Putamen (tissue), 1 donor: Measurements from ENCODE around the gene NAV3.
"Not testable (repeated sequence)": the region's sequence is repeated elsewhere in the genome, so short reads cannot be mapped to it uniquely, and the experiment has no call there.

Experiments used
- DNase-seq: peaks from one replicate; pipeline ENCODE4 v3.0.0-alpha.2; 2016; ENCODE audit warnings: low spot score

The NAV3 gene

DNA sequence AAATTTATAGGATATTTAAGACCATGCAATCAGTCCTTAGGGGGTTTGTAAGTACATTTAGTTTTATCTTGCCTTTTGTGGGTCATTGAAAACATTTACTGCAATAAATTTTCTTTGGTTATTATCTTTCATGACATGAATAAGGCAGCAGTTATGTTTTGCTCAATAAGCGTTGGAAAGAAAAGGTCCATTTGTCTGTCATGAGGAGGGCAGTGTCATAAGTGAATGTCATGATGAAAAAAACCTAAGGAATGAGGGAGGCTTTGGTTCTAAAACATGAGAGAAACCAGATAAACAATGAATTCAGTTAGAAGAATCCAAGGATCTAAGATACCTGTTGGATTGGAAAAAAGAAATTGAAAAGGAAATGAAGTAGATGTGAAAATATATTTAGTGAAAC, 209.4 kb downstream of the NAV3 start:
- no peak for DNase-seq

DNA sequence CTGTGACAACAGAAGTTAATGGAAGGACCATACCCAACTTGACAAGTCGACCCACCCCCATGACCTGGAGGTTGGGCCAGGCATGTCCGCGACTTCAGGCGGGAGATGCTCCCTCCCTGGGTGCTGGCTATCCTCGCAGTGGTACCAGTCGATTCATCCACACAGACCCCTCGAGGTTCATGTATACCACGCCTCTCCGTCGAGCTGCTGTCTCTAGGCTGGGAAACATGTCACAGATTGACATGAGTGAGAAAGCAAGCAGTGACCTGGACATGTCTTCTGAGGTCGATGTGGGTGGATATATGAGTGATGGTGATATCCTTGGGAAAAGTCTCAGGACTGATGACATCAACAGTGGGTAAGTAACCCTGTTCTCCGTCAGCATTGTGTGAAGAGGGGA, 220.1 kb downstream of the NAV3 start:
- DNase-seq = no peak

DNA sequence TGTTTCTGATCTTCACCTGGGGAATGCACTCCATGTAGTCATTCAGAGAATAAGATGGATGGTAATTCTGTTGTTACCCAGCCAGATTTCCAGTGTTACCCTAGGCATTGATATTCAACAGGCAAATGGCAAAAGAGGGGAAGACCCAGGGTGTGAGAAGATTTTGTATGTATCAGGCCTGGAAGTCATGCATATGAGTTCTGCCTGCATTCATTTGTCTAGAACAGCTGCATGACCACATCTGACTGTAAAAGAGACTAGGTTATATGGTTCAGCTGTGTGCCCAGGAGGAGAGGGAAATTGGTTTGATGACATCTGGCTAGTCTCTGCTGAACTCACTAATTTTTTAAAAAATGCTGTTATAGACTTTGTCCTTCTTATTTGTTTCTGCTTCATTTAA, 224.9 kb downstream of the NAV3 start:
- DNase-seq = no peak

DNA sequence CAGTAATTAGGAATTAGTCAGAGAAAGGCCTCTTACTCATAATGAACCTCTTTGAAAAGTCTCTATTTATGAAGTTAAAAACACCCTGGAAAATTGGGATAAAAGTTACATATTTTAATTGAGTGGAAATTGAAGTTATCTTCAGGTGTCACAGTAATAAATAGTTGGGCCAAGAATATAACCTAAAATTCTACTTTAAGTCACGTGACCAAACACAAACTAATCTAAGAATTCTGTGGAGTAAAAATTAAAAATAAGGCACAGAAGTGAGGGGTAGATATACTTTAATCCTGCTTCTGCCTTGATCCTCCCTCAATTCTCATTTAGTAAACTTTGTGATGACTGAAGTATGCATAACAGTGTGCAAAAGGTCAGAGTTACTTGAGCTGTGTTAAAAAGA, 226.4 kb downstream of the NAV3 start:
- DNase-seq = no peak

DNA sequence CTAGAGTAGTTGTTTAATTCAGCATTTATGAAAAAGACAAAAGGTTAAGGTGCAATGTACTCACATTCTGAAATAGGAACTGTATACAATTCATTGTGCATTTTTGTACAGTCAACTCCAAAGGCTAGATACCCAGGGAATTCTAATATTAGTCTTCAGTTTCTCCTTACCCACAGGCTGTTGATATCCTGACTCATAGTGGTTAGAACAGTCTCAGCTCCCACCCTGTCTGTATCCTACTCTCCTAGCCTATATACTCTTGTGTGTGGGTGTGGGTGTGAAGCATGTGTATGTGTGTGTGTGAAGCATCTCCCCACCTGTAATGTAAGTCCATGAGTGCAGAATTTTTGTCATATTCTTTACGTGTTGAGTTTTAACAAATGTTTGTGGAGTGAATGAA, 229.5 kb downstream of the NAV3 start:
- DNase-seq = no peak

DNA sequence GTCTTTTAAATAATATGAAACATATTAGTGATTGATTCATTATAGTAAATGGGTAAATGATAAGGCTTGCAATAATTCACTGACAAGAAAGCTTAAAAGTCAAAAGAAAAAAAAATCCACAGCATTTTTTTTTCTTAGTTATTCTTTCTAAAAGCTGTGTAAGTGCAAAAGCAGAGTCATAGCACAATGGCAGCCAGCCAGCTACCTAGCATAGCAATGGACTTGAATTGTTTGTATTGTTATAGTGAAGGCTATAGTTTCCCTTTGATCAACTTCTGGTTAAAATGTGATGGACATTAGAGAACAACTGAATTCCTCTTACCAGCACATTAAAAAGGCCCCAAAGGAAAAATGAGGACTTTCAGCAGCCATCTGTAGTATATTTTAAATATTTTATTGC, 232.1 kb downstream of the NAV3 start:
- DNase-seq = no peak

DNA sequence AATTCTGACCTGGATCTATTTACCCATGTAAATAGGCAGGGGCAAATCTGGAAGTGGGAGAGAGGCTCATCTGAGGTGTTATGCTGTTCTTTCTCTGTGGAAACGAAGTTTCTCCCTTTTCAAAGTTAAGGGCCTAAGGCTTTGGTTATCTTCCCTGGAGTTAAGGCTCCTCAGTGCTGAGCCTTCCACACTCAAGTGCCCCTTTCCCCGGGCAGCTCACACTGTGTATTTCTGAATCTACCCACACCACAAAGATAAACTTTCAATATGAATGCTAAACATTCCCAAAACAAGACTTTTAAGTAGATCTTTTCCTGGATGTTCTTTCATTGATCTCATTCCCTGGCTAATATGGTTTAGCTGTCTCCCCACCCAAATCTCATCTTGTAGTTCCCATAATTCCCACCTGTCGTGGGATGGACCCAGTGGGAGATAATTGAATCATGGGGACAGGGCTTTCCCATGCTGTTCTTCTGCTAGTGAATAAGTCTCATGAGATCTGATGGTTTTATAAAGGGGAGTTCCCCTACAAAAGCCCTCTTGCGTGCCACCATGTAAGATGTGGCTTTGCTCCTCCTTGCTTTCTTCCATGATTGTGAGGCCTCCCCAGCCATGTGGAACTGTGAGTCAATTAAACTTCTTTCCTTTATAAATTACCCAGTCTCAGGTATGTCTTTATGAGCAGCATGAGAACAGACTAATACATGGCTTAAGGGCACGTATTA, 251.1 kb downstream of the NAV3 start:
- DNase-seq = no peak

DNA sequence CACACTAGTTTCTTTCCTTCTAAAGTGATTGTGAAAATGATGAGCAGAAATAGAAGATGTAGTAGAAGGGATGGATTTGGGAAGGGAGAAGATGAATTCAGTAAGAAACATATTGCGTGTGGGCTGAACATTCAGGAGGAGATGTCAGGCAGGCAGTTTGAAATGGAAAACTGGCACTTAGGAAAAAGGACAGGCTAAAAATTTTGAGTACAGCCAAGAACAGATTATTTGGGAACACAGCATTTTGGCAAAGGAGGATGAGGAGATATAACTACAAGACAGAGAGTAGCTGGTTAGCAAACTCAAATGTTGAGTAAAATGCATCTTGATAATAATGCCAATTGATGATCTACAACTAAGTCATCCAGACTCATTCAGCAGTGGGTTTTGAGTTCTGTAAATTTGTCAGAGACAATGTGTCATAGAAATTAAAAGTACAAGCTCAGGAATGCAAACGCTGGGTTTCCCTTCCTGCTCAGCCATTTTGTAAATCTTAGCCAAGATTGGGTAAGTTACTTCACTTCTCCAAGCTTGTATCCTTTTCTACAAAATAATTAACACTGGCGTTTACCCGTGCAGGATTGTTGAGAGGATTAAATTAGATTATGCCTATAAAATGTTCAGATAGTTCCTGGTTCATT, 255.0 kb downstream of the NAV3 start:
- DNase-seq = no peak

DNA sequence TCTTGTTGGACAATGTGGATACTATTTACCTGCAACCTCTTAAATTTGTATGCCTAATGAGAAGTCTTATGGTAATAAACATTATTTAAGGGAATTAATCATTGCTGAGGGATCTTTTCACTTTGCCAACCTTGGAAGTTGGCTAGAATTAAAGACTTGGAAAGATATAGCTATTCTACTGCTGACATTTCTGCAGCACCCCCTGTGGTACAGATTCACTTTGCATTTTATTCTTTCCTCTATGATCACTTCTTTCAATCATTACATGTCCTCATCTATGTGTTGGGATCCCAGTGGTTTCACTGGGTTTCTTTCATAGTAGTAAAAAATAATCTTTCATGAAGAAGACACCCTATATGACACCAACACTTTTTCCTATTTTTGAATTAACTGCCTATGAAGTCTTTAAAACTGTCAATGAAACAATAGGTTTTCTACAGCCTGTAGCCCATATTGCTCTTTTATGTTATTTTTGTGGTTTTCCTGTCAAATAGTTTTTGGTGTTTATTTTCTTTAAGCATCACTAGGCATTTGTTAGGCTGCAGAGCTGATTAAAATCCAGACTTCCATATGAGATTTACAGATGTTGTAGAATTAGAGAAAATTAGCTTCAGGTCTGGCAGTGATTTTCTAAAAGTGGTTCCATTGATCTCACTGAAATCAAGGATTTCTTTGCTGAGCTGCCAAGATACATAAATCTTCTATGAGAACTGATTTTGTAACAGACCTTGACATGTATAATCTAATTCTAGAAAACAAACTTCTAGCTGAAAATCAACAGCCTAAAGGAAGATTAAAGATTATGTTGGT, 256.1 kb downstream of the NAV3 start:
- DNase-seq = no peak

DNA sequence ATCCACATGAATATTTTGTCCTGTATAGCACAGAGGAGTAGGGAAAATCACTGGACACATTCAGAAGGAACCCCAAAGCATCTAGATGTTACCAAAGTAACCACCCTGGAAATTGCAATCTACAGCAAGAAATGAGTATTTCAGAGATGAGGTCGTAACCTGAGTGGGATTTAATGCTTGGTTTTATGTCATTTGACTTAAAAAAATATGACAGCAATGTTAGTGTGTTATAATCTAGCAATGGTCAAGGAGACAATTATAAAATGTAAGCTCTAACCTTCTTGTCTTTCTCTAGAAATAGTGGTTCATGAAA, 256.6 kb downstream of the NAV3 start:
- no peak for DNase-seq

DNA sequence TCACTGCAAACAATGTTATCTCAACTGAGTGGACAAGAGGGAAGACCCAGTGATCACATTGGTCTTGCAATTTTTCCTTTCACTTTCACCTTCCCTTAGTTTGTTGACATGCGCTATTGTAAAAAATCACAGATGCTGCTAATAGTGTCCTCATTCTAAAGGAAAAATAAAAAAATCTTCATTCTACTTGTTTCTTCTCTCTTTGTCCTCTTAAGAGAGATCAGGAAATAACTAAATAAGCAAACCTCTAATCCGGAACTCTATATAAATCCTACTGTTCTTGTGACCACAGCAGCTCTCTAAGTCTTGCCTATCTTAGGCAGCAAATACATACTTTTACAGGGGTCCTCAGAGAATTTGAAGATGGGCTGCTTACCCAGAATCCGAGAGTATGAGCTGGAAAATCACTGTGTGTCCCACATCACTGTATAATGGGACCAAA, 257.7 kb downstream of the NAV3 start:
- DNase-seq = no peak

DNA sequence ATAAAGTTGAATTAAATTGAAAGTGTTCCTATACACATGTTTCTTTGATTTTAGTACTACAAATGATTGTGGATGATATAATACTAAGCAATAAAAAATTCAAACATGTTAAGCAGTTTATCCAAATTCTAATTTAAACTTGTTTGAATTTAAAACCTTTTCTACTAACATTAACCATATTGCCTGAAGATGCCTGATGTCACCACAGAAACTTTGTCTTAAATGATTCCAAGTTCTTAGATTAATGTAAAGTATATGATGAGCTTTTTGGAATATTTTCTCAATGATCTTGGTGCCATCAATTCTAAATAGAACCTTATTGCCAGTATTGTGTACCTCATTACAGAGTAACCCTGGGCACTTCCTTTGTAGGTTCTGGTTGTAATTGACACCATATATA, 259.6 kb downstream of the NAV3 start:
- DNase-seq = no peak

DNA sequence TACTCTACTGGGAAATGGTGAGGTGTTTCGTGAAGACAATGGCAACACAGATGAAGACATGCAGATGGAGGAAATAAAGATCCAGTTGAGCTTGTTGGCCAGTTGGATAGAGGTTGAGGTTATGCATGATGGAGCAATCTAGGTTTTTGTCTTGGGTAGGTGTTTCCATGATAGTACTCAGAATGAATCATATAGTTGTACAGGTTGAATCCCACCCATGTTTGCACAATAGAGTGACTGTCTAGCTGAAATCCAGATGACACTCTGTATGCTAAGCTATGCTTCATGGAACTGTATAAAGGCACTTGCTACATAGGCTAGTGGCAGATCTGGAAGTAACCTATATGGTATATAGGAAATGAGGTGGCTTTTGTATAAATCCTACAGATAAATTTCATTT, 264.9 kb downstream of the NAV3 start:
- DNase-seq = no peak

DNA sequence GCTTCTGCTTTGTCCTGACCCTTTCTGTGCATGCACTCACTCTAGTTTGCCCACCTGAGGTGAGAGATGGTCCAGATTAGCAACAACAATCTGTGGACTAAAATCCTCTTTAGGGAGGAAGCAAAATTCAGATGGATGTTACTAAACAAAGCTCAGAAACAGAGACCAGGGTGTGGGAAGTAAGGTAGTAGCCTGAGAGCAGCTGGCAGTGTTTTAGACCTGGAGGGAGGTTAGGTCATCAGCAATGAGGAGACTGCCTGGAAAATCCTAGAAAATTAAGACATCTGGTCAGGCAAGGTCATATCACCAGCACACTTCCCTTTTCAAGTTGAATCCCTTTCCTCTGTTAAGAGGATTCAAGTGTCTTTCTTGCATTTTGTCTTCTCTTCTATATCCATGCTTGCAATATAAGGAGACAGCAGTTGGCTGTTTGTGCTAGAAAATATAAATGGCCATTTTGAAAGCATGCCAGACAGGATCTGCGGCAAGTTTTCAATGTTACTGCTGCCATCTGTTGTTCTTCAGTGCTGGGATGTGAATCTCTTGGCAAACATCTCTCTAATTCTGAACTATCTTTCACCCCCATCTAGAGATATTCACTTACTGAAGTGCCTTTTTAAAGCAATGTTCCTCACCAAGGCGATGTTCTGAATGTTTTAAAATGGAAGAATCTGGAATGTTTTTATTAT, 266.4 kb downstream of the NAV3 start:
- no peak for DNase-seq

DNA sequence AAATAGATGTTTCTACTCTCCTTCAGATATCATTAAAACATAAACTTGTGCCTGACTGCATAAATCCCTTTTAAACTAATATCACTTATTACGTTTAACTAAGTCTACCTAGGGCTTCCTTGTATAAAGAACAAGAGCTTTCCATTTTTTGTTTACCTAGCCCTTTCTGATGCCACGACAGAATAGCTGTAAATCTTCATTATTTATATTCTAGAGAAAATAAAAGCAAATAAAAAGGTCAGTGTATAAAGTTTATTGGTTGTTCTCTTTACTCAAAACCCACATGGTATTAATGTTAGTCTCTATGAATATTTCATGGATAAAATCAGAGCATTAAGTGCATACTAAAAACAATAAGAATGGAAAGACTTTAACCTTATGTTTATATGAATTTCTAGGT, 269.1 kb downstream of the NAV3 start:
- DNase-seq = no peak

DNA sequence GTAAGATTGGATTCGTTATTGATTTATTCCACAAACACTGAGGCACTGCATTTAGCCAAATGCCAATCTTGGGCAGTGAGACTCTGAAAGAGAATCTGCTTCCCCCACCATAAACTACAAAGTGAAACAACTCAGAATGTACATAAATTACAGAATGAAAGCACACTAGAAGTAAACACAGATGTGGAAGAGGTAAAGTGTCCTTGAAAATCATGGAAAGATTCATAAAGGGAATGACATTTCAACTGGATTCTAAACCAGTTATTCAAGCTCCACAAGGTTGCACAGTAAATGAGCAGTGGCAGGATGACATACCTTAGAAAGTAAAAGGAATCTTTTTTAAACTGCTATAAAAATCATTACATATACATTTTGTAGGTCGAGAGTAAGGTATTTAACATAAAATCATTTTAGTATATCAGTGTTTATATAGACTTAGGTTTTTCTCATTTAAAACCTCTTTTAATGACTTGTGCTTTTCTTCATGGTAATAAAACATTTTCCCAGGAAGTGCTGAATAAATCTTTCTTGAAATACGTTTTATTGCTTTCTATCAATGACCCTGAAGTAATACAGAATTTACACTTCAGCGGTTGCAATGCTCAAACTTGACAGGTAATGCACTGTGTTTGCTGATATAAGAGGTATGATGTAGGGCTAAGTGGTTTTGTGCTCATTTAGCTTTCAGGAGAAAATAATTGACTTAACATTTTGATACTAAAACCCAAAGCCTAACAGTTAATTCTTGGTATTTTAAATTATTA, 270.6 kb downstream of the NAV3 start:
- no peak for DNase-seq

DNA sequence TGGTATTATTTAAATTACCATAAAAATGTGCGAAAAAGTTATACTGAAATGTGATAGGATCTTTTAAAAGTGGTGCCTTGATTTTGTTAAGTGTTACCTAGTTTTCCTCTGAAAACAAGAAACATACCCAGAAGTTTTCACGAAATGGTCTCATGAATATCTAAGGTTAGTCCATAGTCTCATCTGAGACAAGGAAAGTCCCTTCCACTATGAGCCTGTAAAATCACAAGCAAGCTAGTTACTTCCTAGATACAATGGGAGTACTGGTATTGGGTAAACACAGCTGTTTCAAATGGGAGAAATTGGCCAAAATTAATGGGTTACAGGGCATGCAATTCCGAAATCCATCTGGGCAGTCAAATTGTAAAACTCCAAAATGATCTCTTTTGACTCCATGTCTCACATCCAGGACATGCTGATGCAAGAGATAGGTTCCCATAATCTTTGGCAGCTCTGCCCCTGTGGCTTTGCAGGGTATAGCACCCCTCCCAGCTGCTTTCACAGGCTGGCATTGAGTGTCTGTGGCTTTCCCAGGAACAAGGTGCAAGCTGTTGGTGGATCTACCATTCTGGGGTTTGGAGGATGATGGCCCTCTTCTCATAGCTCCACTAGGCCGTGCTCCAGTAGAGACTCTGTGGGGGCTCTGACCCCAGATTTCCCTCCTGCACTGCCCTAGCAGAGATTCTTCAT, 271.4 kb downstream of the NAV3 start:
- no peak for DNase-seq

DNA sequence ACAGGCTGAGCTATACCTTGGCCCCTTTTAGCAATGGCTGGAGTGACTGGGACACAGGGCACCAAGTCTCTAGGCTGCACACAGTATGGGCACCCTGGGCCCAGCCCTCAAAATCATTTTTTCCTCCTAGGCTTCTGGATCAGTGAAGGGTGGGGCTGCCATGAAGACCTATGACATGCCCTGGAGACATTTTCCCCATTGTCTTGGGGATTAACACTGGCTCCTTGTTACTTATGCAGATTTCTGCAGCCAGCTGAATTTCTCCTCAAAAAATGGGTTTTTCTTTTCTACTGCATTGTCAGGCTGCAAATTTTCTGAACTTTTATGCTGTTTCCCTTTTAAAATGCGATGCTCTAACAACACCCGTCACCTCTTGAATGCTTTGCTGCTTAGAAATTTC, 272.1 kb downstream of the NAV3 start:
- not testable (repeated sequence) for DNase-seq

DNA sequence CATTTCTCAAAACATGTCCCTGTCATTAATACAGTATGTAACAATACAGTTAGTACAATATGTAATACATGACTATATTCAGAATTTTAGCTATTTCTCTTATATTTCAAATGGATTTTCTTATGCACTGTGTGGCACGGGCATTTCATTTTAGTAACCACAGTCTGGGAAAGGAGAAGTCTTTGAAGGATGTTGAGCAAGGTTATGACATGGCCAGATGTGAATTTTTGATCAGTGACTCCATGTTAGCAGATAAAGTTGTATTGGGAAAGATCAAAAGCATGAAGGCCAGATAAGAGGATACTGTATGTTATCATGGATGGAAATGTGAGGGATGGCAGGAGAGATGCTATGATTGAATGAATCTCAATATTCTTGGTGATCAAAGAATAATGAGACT, 285.2 kb downstream of the NAV3 start:
- DNase-seq = no peak

DNA sequence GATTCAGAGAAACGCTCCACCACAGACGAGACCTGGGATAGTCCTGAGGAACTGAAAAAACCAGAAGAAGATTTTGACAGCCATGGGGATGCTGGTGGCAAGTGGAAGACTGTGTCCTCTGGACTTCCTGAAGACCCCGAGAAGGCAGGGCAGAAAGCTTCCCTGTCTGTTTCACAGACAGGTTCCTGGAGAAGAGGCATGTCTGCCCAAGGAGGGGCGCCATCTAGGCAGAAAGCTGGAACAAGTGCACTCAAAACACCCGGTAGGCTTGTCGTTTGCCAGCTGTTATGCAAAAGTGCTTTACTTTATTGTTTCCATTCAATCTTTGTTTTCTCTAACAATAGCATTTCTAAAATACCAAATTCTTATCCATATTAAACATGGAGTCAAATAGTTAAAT, 287.3 kb downstream of the NAV3 start:
- no peak for DNase-seq

DNA sequence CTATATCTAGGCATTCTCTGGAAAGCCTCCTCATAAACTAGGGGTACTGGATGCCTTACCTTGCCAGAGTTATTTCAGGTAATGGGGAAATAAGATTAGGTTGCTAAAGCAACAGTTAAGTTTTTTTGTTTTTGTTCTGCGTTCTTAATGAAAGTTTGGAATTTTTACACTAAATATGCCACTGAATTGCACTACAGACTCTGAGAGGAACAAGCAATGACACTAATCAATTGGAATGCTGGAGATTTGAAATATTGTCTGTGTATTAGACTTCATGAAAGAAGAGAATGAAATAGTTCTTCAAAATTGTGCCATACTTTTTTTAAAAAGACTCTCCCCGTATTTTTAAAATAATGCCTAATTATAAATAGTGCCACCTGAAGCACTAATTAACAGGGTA, 287.8 kb downstream of the NAV3 start:
- DNase-seq = no peak
